ENCODE measurements around the gene VSTM2L.

VSTM2L gene

DNA sequence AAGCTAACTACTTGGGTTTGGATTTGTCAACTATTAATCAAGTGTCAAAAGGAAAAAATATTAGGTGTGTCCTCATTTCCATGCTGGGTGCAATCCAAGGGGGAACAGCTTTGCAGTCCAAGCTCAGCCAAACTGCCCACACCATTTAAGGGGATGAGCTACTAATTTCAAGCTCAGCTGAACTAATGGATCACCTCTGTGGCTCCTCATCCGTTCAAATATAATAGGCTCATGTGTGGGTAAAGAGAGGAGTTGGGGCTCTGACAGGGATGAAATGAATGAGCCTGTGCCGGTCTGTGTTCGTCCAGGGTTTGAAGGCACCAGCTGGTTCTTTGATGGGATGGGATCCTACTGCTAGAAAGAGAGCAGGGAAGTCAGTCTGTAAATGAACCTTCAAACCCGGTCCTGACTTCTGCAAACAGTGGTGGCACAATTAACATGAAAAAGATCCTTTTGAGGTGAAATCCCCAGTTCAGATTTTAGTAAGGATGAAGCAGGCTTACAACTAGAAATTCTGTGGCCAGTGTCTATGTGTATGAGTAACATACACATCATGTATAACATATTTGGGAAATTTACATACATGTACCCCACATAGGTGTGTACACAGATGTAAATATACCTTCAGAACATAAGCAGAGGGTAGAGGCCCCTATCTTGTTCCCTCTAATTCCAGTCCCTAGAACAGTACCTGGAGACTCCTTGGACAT lies 88.4 kb downstream of the VSTM2L start:
- DNase-seq = no peak

DNA sequence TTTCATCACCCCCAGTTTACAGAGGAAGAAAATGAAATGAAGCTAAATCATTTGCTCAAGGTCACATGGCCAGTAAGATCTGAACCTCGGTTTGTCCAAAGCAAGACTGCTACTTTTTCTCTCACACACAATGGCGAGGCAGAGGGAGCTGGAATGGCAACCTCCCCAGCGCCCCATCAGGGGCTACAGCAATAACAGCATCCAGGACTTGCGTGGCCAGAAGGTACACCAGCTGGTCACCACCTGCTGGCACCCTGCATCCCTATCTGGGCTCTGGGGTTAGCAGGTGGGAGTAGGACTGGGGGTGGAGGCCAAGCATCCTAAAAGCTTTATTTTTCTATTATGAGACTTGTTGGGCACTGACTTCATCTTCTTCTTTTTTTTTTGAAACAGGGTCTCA lies 89.0 kb downstream of the VSTM2L start:
- no peak for DNase-seq

DNA sequence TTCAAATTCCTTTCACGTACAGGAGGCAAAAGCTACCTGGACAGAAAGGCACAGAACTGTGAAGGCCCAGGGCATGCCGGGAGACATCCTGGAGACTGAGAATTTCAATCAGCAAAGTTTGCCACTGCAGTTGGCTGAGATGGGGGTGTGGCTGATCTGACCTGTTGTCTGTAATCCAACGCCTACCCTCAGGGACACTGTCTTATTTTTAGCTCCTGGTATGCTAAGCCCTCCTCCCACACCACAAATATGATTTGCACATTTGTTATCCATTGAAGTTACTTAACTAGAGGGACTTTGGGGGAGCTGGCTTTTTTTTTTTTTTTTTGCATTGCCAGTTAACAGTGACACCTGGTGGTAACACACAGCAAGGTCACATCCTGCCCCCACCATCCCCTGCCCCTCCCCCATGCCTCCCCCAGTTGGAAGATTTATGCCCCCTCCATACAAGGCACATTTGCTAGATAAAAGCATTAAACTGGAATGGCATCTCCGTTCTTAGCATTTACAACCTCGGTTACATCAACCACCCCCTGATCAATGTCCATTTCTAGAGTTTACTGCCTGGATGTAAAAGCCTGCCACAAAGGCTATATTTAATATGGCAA lies 90.0 kb downstream of the VSTM2L start:
- peak; percentile 12 for DNase-seq

DNA sequence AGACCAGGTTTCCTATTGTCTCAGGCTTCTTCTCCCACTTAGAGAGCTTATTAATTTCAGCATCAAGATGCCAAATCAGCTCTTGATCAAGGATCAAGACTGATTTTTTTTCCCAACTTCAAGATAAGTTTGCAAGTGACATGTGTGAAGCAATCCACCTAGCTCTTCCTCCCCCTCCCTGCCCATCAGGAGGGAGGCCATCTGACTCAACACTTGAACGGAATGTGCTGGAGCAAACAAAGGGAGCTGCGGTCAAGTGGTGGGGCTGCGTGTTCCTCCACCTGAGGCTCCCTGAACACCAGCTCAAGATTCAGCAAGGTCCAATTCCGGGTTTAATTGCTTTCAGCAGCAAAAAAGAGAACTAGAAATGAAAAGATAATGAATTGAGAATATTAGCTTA lies 91.6 kb downstream of the VSTM2L start:
- DNase-seq = no peak

All from NCI-H2029 (cell line).